ENCODE measurements around the gene SUCLG1.

The SUCLG1 gene

DNA sequence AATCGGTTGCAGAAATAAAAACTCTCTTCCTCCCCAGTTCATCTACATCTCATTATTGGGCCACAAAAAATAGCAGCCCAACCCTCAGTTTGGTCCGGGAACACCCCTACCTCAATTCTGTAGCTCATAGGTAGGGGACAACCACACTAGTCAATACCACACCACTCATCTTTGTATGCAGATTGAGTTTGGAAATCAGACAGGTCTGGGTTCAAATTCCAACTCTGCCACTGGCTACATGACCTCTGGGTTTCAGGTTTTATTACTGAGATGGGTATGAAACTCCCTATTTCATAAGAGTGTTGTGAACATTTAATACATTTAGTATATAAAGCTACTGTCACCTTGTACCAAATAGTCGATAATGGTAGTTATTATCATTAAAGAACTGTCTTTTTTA is 2.2 kb upstream of the SUCLG1 start:
- TF ChIP-seq SUZ12 (IDR thresholded peaks at IDR 0.05; ENCODE audit: extremely low read depth, insufficient read depth, insufficient read length) (no peak), YY1 (IDR thresholded peaks at IDR 0.05; ENCODE audit: insufficient read depth, insufficient read length) (no peak), ZNF274 (IDR thresholded peaks at IDR 0.05; ENCODE audit: low read depth, low read length) (no peak)
- H3K36me3 ChIP-seq (ENCODE audit: insufficient read depth, insufficient read length, low read length), result no peaks in the 10 kb centered on the region
- H3K9ac ChIP-seq (ENCODE audit: insufficient read length, low read depth), result no peak overlapping the region
- no peak overlapping the region for H3K4me3 ChIP-seq (ENCODE audit: insufficient read length, low read depth)
- no peaks in the 10 kb centered on the region for H3K4me1 ChIP-seq (ENCODE audit: insufficient read depth, insufficient read length)
- H3K9me3 ChIP-seq (ENCODE audit: insufficient read depth, low read length), result peaks cover 3% of the 10 kb centered on the region; the same call in 1 of the 2 replicates
- no peak for DNase-seq (ENCODE audit: low read depth, low spot score)
- no peaks in the 10 kb centered on the region for H3K27me3 ChIP-seq (ENCODE audit: insufficient read depth, insufficient read length)

DNA sequence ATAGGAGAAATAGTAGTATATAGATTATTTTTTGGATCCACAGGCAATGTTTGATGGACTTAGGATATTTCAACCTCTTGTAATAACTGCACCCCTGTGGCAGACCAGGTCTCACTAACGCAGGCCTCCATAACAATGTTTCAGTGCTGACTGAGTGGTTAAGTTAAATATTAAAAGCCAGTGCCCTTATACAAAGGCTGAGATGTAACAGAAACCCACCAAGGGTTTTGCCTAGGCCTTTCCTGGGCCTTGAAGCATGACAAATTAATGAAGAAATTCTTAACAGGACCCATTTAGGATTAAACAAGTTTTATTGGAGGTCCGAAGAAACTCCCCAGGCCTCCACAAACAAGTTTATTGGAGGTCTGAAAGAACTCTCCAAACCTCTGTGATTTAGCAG is 1.6 kb upstream of the SUCLG1 start:
- no peak for TF ChIP-seq ZNF274 (IDR thresholded peaks at IDR 0.05; ENCODE audit: low read depth, low read length)
- H3K27me3 ChIP-seq (ENCODE audit: insufficient read depth, insufficient read length), result no peaks in the 10 kb centered on the region
- no peak overlapping the region for H3K9ac ChIP-seq (ENCODE audit: insufficient read length, low read depth)
- no peaks in the 10 kb centered on the region for H3K36me3 ChIP-seq (ENCODE audit: insufficient read depth, insufficient read length, low read length)
- no peak for DNase-seq (ENCODE audit: low read depth, low spot score)
- H3K9me3 ChIP-seq (ENCODE audit: insufficient read depth, low read length), result no peaks in the 10 kb centered on the region
- H3K4me3 ChIP-seq (ENCODE audit: insufficient read length, low read depth), result no peak overlapping the region
- H3K4me1 ChIP-seq (ENCODE audit: insufficient read depth, insufficient read length), result no peaks in the 10 kb centered on the region

DNA sequence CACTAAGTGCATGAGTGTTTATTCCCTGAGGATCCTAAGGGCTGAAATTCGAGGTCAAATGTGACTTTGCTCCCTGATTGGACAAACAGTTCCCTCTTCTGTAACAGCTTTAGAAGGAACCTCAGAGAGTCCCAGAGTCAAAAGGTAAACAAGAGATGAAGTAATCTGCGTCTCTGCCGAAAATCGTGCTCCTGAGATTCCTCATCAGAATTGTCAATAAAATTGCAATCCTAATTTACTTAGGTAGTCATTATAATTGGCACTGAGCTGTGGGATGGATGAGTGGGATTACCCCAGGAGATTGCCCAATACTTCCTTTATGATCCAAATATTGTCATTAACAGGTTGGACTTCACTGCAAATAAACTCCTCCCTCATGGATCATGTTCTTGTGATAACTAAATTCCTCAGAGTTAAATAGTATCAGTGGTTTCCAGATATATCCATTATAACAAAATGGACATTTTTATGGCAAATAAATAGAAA is 907 bp upstream of the SUCLG1 start:
- Histone ChIP-seq H3K9ac (ENCODE audit: insufficient read length, low read depth) (peak overlapping the region; percentile 88), H3K4me1 (ENCODE audit: insufficient read depth, insufficient read length) (no peaks in the 10 kb centered on the region), H3K36me3 (ENCODE audit: insufficient read depth, insufficient read length, low read length) (no peaks in the 10 kb centered on the region), H3K9me3 (ENCODE audit: insufficient read depth, low read length) (no peaks in the 10 kb centered on the region), H3K4me3 (ENCODE audit: insufficient read length, low read depth) (peak overlapping the region; percentile 78), H3K27me3 (ENCODE audit: insufficient read depth, insufficient read length) (no peaks in the 10 kb centered on the region)
- DNase-seq (ENCODE audit: low read depth, low spot score), result no peak
- TF ChIP-seq ZNF274 (IDR thresholded peaks at IDR 0.05; ENCODE audit: low read depth, low read length) (no peak), YY1 (IDR thresholded peaks at IDR 0.05; ENCODE audit: insufficient read depth, insufficient read length) (no peak), SUZ12 (IDR thresholded peaks at IDR 0.05; ENCODE audit: extremely low read depth, insufficient read depth, insufficient read length) (no peak)

DNA sequence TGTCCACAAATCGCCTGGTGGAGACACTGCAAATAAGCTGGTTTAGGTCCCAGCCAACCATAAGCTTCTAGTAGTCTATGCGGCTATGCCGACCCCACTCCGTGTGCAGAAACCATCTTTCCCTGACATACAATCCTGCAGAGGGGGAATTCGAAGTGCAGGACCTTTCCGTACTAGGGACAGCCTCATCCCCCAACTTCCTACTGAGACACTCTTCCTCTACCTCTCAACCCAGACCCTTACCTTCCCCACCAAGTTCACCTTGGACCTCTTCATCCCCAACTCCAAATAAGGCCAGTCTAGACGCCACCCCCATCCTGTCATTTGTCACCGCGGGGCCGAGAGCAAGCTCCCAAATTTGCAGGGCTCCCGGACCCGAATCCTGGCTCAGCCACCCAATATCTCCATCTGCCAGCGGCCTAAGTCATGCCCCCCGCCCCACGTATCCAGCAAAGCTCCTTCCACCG is 496 bp downstream of the SUCLG1 start:
- H3K4me3 ChIP-seq (ENCODE audit: insufficient read length, low read depth), result peak overlapping the region; percentile 78
- peaks cover 6% of the 10 kb centered on the region for H3K36me3 ChIP-seq (ENCODE audit: insufficient read depth, insufficient read length, low read length)
- H3K27me3 ChIP-seq (ENCODE audit: insufficient read depth, insufficient read length), result no peaks in the 10 kb centered on the region
- DNase-seq (ENCODE audit: low read depth, low spot score), result no peak
- H3K4me1 ChIP-seq (ENCODE audit: insufficient read depth, insufficient read length), result no peaks in the 10 kb centered on the region
- TF ChIP-seq SUZ12 (IDR thresholded peaks at IDR 0.05; ENCODE audit: extremely low read depth, insufficient read depth, insufficient read length), result no peak
- TF ChIP-seq ZNF274 (IDR thresholded peaks at IDR 0.05; ENCODE audit: low read depth, low read length), result no peak
- no peak for TF ChIP-seq YY1 (IDR thresholded peaks at IDR 0.05; ENCODE audit: insufficient read depth, insufficient read length)
- H3K9ac ChIP-seq (ENCODE audit: insufficient read length, low read depth), result peak overlapping the region; percentile 88
- H3K9me3 ChIP-seq (ENCODE audit: insufficient read depth, low read length), result no peaks in the 10 kb centered on the region

DNA sequence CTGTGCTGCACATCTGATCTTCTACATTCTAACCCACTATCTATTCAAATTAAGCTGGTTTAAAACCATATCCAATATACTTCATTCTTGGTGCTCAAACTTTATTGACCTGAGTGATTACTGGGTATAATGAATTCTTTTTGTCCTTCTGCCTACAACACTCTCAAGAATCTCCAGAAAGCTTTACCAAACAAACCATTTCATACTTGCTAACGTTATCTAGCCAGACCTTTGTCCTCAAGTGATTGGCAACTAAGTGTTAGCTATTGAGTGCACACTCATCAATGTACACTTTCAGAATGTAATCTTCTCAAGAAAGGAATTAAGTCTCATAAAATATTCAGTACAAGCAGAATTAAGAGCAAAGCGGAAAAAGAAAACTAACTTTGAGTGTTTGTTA is 1.4 kb downstream of the SUCLG1 start:
- TF ChIP-seq ZNF274 (IDR thresholded peaks at IDR 0.05; ENCODE audit: low read depth, low read length) (no peak), SUZ12 (IDR thresholded peaks at IDR 0.05; ENCODE audit: extremely low read depth, insufficient read depth, insufficient read length) (no peak), YY1 (IDR thresholded peaks at IDR 0.05; ENCODE audit: insufficient read depth, insufficient read length) (no peak)

DNA sequence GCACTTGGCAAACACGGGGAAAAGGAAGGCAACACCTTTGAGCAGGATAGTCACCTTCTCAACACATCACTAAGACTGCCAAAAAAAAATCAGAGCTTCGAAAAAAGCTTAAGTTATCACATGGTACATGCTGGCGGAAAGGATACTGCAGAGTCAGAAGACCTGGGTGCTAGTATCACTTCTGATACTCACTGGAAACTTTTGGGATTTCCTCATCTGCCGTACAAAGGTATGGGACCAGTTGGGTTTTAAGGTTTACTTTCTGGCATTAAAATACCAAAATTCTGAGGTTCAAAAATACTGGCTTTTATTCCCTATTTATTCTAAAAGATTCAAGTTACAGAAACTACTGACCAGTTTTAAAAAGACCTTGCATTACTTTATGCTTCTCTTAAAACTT is 2.9 kb downstream of the SUCLG1 start:
- Histone ChIP-seq H3K27me3 (ENCODE audit: insufficient read depth, insufficient read length) (no peaks in the 10 kb centered on the region), H3K9me3 (ENCODE audit: insufficient read depth, low read length) (no peaks in the 10 kb centered on the region), H3K36me3 (ENCODE audit: insufficient read depth, insufficient read length, low read length) (peaks cover 6% of the 10 kb centered on the region), H3K4me3 (ENCODE audit: insufficient read length, low read depth) (no peak overlapping the region), H3K9ac (ENCODE audit: insufficient read length, low read depth) (no peak overlapping the region), H3K4me1 (ENCODE audit: insufficient read depth, insufficient read length) (no peaks in the 10 kb centered on the region)
- TF ChIP-seq ZNF274 (IDR thresholded peaks at IDR 0.05; ENCODE audit: low read depth, low read length) (no peak), YY1 (IDR thresholded peaks at IDR 0.05; ENCODE audit: insufficient read depth, insufficient read length) (no peak), SUZ12 (IDR thresholded peaks at IDR 0.05; ENCODE audit: extremely low read depth, insufficient read depth, insufficient read length) (no peak)
- no peak for DNase-seq (ENCODE audit: low read depth, low spot score)

More for the DNA sequence above, 1.4 kb downstream of the SUCLG1 start:
- DNase-seq (ENCODE audit: low read depth, low spot score), result no peak
- Histone ChIP-seq H3K9ac (ENCODE audit: insufficient read length, low read depth) (no peak overlapping the region), H3K9me3 (ENCODE audit: insufficient read depth, low read length) (no peaks in the 10 kb centered on the region), H3K27me3 (ENCODE audit: insufficient read depth, insufficient read length) (no peaks in the 10 kb centered on the region), H3K4me3 (ENCODE audit: insufficient read length, low read depth) (no peak overlapping the region), H3K4me1 (ENCODE audit: insufficient read depth, insufficient read length) (no peaks in the 10 kb centered on the region), H3K36me3 (ENCODE audit: insufficient read depth, insufficient read length, low read length) (peaks cover 6% of the 10 kb centered on the region)

DNA sequence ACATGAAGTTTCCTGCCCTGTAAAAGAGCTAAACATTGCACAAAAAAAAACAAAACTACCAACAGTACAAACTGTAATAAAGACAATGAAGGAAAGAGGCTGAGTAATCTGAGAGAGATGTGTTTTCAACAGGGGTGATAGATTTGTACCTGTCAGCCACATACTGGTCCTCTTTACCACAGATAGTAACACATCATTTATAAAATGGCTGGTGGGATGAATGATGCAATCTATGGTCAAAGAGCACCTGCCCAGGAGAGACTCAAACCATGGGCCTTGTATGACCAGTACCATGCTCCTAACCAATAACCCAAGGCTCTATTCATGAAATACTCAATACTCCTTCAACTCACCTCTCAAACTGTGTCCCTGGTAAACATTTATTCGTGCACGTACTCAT is 4.5 kb downstream of the SUCLG1 start:
- Histone ChIP-seq H3K4me1 (ENCODE audit: insufficient read depth, insufficient read length) (no peaks in the 10 kb centered on the region), H3K9ac (ENCODE audit: insufficient read length, low read depth) (no peak overlapping the region), H3K36me3 (ENCODE audit: insufficient read depth, insufficient read length, low read length) (peaks cover 6% of the 10 kb centered on the region), H3K4me3 (ENCODE audit: insufficient read length, low read depth) (no peak overlapping the region), H3K27me3 (ENCODE audit: insufficient read depth, insufficient read length) (no peaks in the 10 kb centered on the region), H3K9me3 (ENCODE audit: insufficient read depth, low read length) (no peaks in the 10 kb centered on the region)
- no peak for DNase-seq (ENCODE audit: low read depth, low spot score)
- TF ChIP-seq SUZ12 (IDR thresholded peaks at IDR 0.05; ENCODE audit: extremely low read depth, insufficient read depth, insufficient read length) (no peak), YY1 (IDR thresholded peaks at IDR 0.05; ENCODE audit: insufficient read depth, insufficient read length) (no peak), ZNF274 (IDR thresholded peaks at IDR 0.05; ENCODE audit: low read depth, low read length) (no peak)

Data from NT2/D1 (cell line).